WTC11 (cell line): ENCODE measurements around the gene ADAP1. TPM values are rescaled to one million over a fixed set of nuclear protein-coding genes. Genes with fewer than 3 reads are reported as not detected.

Source experiments
- ATAC-seq: fragments of 200-7000 bp; cut with Tn5 transposase; 2 replicates; pipeline ENCODE4 v1.10.0; 2021; ENCODE audit warnings: mild to moderate bottlenecking, moderate library complexity
- CTCF ChIA-PET: fragments of 300-600 bp; sonication (Branson Sonifier 250); formaldehyde crosslinking; loops from one replicate; lab custom pipeline; 2021; ENCODE audit warnings: antibody characterized with exemption; lab: Charles Lee
- POLR2A ChIA-PET: fragments of 350-600 bp; sonication (Branson Sonifier 250); formaldehyde crosslinking; loops from one replicate; lab custom pipeline; 2021; ENCODE audit warnings: antibody characterized with exemption; lab: Charles Lee
- DNase-seq: peaks from one replicate; pipeline ENCODE4 v3.0.0; 2021; ENCODE audit warnings: low spot score
- H3K27ac Mint-ChIP-seq: 2 replicates; pipeline ENCODE4 v1.8.0; 2021; ENCODE audit warnings: mixed read lengths
- H3K27me3 Mint-ChIP-seq: 2 replicates; pipeline ENCODE4 v1.8.0; 2021; ENCODE audit warnings: low read depth, mild to moderate bottlenecking, moderate library complexity, mixed read lengths
- H3K36me3 Mint-ChIP-seq: 2 replicates; pipeline ENCODE4 v1.8.0; 2021; ENCODE audit warnings: mixed read lengths
- H3K4me1 Mint-ChIP-seq: 2 replicates; pipeline ENCODE4 v1.8.0; 2022; ENCODE audit warnings: mixed read lengths
- H3K4me3 Mint-ChIP-seq: 2 replicates; pipeline ENCODE4 v1.8.0; 2021; ENCODE audit warnings: mild to moderate bottlenecking, moderate library complexity, mixed read lengths
- H3K9me3 Mint-ChIP-seq: 2 replicates; pipeline ENCODE4 v1.8.0; 2021; ENCODE audit warnings: mixed read lengths
- CBFB ChIP-seq: sonication (generic); formaldehyde crosslinking; IDR thresholded peaks from 2 replicates; pipeline ENCODE4 v1.8.1; 2022; ENCODE audit warnings: mild to moderate bottlenecking, low read depth, missing genetic modification reagents
- CREM ChIP-seq: sonication (generic); formaldehyde crosslinking; IDR thresholded peaks from 2 replicates; pipeline ENCODE4 v1.8.1; 2022; ENCODE audit warnings: mild to moderate bottlenecking, missing genetic modification reagents, moderate library complexity
- ESRRA ChIP-seq: sonication (generic); formaldehyde crosslinking; IDR thresholded peaks from 2 replicates; pipeline ENCODE4 v1.8.1; 2022; ENCODE audit warnings: mild to moderate bottlenecking, missing genetic modification reagents, borderline replicate concordance
- GRHL2 ChIP-seq: fragments of 250-450 bp; sonication (Bioruptor Pico); IDR thresholded peaks from 2 replicates; pipeline ENCODE4 v1.8.0; 2022; ENCODE audit warnings: mild to moderate bottlenecking, moderate library complexity; ENCODE audit not compliant: insufficient replicate concordance, severe bottlenecking
- JAZF1 ChIP-seq: fragments of 250-450 bp; sonication (Bioruptor Pico); IDR thresholded peaks from 2 replicates; pipeline ENCODE4 v1.9.0; 2021; ENCODE audit warnings: moderate library complexity, mild to moderate bottlenecking, inconsistent platforms
- TCF7 ChIP-seq: sonication (generic); formaldehyde crosslinking; IDR thresholded peaks from 2 replicates; pipeline ENCODE4 v1.8.0; 2022; ENCODE audit warnings: mild to moderate bottlenecking, low read depth, missing genetic modification reagents, moderate library complexity
- ZNF138 ChIP-seq: sonication (generic); formaldehyde crosslinking; conservative IDR thresholded peaks from 2 replicates; pipeline ENCODE4 v1.8.1; 2022; ENCODE audit warnings: mild to moderate bottlenecking, moderate library complexity, missing genetic modification reagents
- ZNF219 ChIP-seq: sonication (generic); formaldehyde crosslinking; IDR thresholded peaks from 2 replicates; pipeline ENCODE4 v1.8.0; 2023; ENCODE audit warnings: missing genetic modification reagents, mild to moderate bottlenecking, borderline replicate concordance
- total RNA-seq: library from RNA; stranded (reverse); gene quantifications from 3 replicates; pipeline ENCODE4 v1.2.3, GENCODE V29; 2021
- TF ChIP-seq, protein P1 (sequence below): sonication (generic); formaldehyde crosslinking; IDR thresholded peaks from 2 replicates; pipeline ENCODE4 v1.8.1; 2023; ENCODE audit warnings: mild to moderate bottlenecking, missing genetic modification reagents, moderate library complexity
- TF ChIP-seq, protein P2 (sequence below): sonication (generic); formaldehyde crosslinking; IDR thresholded peaks from 2 replicates; pipeline ENCODE4 v1.8.1; 2022; ENCODE audit warnings: mild to moderate bottlenecking, moderate library complexity, missing genetic modification reagents
- TF ChIP-seq, protein P3 (sequence below): sonication (generic); formaldehyde crosslinking; IDR thresholded peaks from 2 replicates; pipeline ENCODE4 v1.8.0; 2023; ENCODE audit warnings: missing genetic modification reagents, mild to moderate bottlenecking, borderline replicate concordance
- TF ChIP-seq, protein P4 (sequence below): fragments of 250-450 bp; sonication (Bioruptor Pico); IDR thresholded peaks from 2 replicates; pipeline ENCODE4 v1.9.0; 2021; ENCODE audit warnings: mild to moderate bottlenecking
- TF ChIP-seq, protein P5 (sequence below): sonication (generic); formaldehyde crosslinking; IDR thresholded peaks from 2 replicates; pipeline ENCODE4 v1.8.0; 2022; ENCODE audit warnings: mild to moderate bottlenecking, missing genetic modification reagents
- TF ChIP-seq, protein P6 (sequence below): fragments of 250-450 bp; sonication (Bioruptor Pico); IDR thresholded peaks from 2 replicates; pipeline ENCODE4 v1.8.0; 2021; ENCODE audit warnings: mild to moderate bottlenecking

The ADAP1 gene
- total RNA-seq, 1 experiment from 2014 or later = 4.3 TPM

DNA sequence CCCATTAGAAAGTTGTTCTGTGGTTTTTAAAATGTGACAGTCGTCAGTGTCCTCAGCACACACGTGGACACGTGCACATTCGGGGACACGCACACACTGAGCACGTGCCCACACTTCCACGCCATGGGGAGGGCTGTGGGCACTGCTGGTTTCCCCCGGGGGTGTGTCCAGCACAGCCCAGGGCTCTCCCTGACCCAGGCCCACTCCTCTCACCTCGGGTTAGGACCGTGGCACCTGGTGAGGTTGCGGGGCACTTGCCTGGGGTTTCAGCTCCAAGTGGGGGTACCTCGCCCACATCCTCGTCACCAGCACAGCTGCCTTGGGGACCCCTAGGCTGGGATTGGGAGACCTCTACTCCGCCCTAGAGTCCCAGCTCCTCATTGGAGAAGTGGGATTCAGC lies 57.4 kb downstream of the ADAP1 start:
- no peak for ATAC-seq
- Mint-ChIP-seq H3K4me3 (no peak overlapping the region), H3K4me1 (no peaks in the 10 kb centered on the region), H3K27ac (no peak overlapping the region; the same call in 1 of the 2 replicates), H3K36me3 (peaks cover 38% of the 10 kb centered on the region)
- DNase-seq = no peak
- CTCF ChIA-PET = interaction anchor here (2.2 kb wide), 1 partner anchor 24 kb away, joined by 8 read pairs; no protein-coding TSS in a partner anchor
- TF ChIP-seq, protein P1, sequence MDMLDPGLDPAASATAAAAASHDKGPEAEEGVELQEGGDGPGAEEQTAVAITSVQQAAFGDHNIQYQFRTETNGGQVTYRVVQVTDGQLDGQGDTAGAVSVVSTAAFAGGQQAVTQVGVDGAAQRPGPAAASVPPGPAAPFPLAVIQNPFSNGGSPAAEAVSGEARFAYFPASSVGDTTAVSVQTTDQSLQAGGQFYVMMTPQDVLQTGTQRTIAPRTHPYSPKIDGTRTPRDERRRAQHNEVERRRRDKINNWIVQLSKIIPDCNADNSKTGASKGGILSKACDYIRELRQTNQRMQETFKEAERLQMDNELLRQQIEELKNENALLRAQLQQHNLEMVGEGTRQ = no peak
- TF ChIP-seq GRHL2 (no peak), CBFB (CRISPR knock-in tag) (no peak), ZNF138 (CRISPR knock-in tag) (no peak), ZNF219 (CRISPR knock-in tag) (no peak), TCF7 (CRISPR knock-in tag) (no peak), CREM (CRISPR knock-in tag) (no peak), ESRRA (no peak), JAZF1 (CRISPR knock-in tag) (no peak)
- TF ChIP-seq, protein P2, sequence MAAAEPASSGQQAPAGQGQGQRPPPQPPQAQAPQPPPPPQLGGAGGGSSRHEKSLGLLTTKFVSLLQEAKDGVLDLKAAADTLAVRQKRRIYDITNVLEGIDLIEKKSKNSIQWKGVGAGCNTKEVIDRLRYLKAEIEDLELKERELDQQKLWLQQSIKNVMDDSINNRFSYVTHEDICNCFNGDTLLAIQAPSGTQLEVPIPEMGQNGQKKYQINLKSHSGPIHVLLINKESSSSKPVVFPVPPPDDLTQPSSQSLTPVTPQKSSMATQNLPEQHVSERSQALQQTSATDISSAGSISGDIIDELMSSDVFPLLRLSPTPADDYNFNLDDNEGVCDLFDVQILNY (CRISPR knock-in tag) = no peak
- TF ChIP-seq, protein P3, sequence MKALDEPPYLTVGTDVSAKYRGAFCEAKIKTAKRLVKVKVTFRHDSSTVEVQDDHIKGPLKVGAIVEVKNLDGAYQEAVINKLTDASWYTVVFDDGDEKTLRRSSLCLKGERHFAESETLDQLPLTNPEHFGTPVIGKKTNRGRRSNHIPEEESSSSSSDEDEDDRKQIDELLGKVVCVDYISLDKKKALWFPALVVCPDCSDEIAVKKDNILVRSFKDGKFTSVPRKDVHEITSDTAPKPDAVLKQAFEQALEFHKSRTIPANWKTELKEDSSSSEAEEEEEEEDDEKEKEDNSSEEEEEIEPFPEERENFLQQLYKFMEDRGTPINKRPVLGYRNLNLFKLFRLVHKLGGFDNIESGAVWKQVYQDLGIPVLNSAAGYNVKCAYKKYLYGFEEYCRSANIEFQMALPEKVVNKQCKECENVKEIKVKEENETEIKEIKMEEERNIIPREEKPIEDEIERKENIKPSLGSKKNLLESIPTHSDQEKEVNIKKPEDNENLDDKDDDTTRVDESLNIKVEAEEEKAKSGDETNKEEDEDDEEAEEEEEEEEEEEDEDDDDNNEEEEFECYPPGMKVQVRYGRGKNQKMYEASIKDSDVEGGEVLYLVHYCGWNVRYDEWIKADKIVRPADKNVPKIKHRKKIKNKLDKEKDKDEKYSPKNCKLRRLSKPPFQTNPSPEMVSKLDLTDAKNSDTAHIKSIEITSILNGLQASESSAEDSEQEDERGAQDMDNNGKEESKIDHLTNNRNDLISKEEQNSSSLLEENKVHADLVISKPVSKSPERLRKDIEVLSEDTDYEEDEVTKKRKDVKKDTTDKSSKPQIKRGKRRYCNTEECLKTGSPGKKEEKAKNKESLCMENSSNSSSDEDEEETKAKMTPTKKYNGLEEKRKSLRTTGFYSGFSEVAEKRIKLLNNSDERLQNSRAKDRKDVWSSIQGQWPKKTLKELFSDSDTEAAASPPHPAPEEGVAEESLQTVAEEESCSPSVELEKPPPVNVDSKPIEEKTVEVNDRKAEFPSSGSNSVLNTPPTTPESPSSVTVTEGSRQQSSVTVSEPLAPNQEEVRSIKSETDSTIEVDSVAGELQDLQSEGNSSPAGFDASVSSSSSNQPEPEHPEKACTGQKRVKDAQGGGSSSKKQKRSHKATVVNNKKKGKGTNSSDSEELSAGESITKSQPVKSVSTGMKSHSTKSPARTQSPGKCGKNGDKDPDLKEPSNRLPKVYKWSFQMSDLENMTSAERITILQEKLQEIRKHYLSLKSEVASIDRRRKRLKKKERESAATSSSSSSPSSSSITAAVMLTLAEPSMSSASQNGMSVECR = no peak
- TF ChIP-seq, protein P4, sequence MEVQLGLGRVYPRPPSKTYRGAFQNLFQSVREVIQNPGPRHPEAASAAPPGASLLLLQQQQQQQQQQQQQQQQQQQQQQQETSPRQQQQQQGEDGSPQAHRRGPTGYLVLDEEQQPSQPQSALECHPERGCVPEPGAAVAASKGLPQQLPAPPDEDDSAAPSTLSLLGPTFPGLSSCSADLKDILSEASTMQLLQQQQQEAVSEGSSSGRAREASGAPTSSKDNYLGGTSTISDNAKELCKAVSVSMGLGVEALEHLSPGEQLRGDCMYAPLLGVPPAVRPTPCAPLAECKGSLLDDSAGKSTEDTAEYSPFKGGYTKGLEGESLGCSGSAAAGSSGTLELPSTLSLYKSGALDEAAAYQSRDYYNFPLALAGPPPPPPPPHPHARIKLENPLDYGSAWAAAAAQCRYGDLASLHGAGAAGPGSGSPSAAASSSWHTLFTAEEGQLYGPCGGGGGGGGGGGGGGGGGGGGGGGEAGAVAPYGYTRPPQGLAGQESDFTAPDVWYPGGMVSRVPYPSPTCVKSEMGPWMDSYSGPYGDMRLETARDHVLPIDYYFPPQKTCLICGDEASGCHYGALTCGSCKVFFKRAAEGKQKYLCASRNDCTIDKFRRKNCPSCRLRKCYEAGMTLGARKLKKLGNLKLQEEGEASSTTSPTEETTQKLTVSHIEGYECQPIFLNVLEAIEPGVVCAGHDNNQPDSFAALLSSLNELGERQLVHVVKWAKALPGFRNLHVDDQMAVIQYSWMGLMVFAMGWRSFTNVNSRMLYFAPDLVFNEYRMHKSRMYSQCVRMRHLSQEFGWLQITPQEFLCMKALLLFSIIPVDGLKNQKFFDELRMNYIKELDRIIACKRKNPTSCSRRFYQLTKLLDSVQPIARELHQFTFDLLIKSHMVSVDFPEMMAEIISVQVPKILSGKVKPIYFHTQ (CRISPR knock-in tag) = no peak
- TF ChIP-seq, protein P5, sequence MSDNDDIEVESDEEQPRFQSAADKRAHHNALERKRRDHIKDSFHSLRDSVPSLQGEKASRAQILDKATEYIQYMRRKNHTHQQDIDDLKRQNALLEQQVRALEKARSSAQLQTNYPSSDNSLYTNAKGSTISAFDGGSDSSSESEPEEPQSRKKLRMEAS (CRISPR knock-in tag) = no peak
- TF ChIP-seq, protein P6, sequence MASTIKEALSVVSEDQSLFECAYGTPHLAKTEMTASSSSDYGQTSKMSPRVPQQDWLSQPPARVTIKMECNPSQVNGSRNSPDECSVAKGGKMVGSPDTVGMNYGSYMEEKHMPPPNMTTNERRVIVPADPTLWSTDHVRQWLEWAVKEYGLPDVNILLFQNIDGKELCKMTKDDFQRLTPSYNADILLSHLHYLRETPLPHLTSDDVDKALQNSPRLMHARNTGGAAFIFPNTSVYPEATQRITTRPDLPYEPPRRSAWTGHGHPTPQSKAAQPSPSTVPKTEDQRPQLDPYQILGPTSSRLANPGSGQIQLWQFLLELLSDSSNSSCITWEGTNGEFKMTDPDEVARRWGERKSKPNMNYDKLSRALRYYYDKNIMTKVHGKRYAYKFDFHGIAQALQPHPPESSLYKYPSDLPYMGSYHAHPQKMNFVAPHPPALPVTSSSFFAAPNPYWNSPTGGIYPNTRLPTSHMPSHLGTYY = no peak
- TF ChIP-seq, all 79 proteins: peak for 0
- POLR2A ChIA-PET = no interaction called here
- H3K9me3 Mint-ChIP-seq = no peaks in the 10 kb centered on the region
- no peaks in the 10 kb centered on the region; the same call in 1 of the 2 replicates for H3K27me3 Mint-ChIP-seq
